ENCODE measurements around the gene ENTPD8.
"Not testable (repeated sequence)": the region's sequence is repeated elsewhere in the genome, so short reads cannot be mapped to it uniquely, and the experiment has no call there.

The ENTPD8 gene

GRCh38 chr9:137475666-137476065, 34.5 kb upstream of the ENTPD8 start:
- no peak for DNase-seq

DNA sequence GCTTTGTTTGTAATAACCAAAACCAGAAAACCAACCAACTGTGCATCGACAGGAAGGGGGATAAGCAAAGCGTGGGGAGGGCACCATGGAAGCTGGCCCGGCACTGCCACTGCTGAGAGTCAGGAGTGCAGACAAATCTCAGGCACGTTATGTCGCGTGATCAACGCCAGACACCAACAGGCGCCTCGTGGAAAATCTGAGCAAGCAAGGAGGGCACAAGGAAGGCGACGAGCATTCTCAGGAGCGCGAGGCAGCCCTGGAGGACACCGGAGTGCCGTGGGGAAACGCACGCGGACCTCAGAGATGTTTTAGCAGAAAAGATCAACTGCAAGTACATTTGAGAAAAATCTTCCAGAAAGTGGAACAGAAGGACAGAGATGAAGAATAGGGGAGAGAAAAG, 33.1 kb upstream of the ENTPD8 start:
- DNase-seq: no peak

- no peak for DNase-seq
Measured at GRCh38 chr9:137470785-137471184, 29.6 kb upstream of the ENTPD8 start.

GRCh38 chr9:137467896-137468295, 26.7 kb upstream of the ENTPD8 start:
- no peak for DNase-seq

GRCh38 chr9:137467161-137467581, 26.0 kb upstream of the ENTPD8 start:
- DNase-seq: no peak

DNA sequence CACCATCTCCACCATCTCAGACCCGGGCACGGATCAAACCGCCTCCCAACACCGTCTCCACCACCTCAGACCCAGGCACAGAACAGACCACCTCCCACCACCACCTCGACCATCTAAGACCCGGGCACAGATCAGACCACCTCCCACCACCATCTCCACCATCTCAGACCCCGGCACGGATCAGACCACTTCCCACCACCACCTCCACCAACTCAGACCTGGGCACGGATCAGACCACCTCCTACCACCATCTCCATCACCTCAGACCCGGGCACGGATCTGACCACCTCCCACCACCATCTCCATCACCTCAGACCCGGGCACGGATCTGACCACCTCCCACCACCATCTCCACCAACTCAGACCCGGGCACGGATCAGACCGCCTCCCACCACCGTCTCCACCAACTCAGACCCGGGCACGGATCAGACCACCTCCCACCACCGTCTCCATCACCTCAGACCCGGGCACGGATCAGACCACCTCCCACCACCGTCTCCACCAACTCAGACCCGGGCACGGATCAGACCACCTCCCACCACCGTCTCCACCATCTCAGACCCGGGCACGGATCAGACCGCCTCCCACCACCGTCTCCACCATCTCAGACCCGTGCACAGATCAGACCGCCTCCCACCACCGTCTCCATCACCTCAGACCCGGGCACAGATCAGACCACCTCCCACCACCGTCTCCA, 25.4 kb upstream of the ENTPD8 start:
- DNase-seq: not testable (repeated sequence)

- DNase-seq: no peak
Measured at GRCh38 chr9:137465720-137466388, 24.7 kb upstream of the ENTPD8 start.

- DNase-seq: no peak
Measured at GRCh38 chr9:137465000-137465719, 24.0 kb upstream of the ENTPD8 start.

DNA sequence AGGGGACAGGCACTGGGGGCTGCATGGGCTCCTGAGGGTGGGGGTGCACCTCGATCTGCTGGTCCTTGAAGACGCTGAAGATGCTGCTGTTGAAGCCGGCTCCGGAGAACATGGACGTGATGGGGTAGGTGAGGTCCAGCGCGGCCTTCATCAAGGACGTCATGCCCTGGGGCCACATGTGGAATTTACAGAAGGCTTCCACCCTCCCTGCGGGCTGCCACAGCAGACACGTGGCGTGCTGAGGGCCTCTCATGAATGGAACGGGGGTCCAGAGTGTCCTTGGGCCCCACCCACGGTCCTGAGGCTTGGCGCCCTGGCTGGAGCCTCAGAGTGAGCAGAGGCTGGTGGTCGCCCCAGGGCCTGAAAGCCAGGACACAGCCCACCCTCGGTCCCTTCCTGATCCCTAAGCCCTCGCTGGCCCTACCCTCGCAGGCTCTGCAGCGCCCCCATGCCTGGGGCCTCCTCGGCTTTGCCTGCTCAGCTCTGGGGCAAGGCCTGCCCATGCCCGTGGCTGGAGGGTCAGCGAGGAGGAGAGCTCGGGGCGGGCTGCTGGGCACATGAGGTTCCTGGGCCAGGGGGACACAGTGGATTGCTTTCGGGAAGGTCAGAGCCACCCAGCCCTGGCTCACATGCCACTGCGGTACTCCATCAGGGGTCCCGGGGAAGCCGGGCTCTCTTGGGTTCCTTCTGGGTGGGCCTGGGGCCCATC, 23.3 kb upstream of the ENTPD8 start:
- DNase-seq: no peak

- no peak for DNase-seq
Measured at GRCh38 chr9:137463931-137464290, 22.8 kb upstream of the ENTPD8 start.

DNA sequence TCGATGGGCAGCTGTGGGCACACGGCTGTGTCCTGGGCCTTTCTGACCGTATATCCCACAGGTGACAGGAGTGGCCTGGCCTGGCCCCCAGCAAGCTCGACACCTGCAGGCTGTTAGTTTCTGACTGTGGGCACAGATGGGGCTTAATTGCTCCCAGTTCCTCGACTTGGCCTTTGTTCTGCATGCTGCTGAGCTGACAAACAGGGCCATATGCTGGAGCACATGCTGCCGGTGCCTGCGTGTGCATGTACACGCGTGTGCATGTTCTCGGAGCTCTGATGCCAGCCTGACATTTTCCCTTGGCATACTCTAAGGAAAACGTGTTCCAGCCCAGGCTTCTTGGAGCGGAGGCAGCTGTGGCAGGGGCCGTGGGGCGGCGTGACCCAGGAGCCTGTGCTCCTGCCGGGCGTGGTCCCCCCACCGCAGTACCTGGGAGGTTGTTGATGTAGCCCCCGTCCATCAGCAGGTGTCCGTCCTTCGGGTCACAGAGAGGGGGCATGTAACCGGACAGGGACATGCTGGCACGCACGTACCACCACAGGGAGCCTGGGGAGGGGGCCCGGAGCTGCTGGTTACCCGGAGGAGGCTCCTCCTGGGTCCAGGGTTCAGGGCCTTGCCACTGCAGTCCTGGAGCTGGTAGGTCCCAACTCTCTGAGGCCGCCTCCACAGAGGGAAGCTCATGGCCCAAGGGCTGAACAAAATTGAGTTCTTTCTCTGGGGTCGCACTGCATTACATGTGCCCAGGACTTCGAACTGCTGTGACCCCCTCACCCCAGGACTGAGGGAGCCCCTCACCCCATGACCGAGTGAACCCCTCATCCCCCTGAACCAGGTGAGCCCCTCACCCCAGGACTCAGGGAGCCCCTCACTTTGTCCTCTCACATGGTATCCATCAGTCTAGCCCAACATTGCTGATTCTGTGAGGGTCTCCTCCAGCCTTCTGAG, 22.1 kb upstream of the ENTPD8 start:
- DNase-seq: no peak

DNA sequence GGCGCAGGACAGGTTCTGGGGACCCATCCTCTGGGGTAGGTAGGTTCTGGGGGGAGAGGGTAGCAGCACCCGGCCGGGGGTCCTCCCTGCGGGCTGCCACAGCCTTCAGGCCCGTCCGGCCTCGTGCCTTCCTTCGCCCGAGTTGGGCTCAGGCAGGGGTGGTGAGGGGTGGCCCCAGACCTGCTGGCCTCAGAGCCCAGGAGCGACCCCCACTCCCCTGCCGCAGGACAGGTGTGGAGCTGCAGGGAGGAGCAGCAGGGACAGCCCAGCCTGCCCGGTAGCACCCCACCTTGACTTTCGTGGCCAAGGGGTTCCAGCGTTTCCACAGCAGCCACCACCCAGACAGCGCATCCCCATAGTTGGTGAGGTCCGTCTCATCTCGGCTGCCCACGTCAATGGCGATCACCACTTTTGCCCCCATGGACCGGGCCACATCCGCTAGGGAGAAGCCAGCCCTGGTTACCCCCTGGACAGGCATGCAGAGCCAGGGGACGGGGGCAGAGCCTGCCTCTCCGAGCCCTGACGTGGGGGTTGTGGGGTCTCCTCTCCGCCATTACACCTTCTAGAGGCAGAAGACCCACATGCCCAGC, 21.3 kb upstream of the ENTPD8 start:
- DNase-seq: no peak

DNA sequence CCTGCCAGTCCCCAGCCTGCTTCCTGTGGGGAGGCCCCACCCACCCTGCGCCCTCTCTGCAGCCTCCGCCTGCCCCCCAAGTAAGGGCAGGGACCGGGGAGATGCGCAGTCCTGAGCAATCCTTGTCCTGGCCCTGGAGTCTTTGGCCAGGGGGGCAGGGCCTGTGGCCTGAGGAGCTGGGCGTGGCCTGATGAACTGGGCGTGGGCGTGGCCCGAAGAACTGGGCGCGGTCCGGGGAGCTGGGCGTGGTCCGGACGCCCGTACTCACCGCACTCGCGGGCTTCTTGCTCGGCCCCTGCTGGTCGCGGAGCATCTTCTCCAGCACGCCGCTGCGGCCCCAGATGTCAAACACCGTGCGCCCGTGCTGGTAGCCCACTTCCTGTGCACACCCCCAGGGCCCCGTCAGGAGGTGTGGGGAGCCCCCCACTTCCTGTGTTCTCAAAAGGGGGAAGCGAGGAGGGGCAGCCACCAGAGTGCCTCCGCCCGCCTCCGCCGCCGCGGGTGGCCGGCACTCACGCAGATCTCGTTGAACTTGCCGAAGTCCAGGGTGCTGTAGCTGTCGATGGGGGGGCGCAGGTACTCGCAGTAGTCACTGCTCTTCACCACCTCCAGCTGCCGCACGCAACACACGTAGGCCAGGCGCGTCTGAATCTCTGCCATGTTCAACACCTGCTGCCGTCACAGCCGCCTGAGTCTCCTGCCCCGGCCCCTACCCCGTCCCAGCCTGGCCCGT, 20.7 kb upstream of the ENTPD8 start:
- DNase-seq: no peak

- DNase-seq: no peak
Measured at GRCh38 chr9:137461316-137461662, 20.1 kb upstream of the ENTPD8 start.

GRCh38 chr9:137460363-137461315, 19.5 kb upstream of the ENTPD8 start:
- DNase-seq: no peak

GRCh38 chr9:137459601-137460362, 18.6 kb upstream of the ENTPD8 start:
- no peak for DNase-seq

- peak; percentile 76 for DNase-seq
Measured at GRCh38 chr9:137459152-137459600, 18.0 kb upstream of the ENTPD8 start, which contains the start of gene NSMF. TSS of gene NSMF (minus strand) at chr9:137459334. CDS start at chr9:137459102, 232 bp downstream.

DNA sequence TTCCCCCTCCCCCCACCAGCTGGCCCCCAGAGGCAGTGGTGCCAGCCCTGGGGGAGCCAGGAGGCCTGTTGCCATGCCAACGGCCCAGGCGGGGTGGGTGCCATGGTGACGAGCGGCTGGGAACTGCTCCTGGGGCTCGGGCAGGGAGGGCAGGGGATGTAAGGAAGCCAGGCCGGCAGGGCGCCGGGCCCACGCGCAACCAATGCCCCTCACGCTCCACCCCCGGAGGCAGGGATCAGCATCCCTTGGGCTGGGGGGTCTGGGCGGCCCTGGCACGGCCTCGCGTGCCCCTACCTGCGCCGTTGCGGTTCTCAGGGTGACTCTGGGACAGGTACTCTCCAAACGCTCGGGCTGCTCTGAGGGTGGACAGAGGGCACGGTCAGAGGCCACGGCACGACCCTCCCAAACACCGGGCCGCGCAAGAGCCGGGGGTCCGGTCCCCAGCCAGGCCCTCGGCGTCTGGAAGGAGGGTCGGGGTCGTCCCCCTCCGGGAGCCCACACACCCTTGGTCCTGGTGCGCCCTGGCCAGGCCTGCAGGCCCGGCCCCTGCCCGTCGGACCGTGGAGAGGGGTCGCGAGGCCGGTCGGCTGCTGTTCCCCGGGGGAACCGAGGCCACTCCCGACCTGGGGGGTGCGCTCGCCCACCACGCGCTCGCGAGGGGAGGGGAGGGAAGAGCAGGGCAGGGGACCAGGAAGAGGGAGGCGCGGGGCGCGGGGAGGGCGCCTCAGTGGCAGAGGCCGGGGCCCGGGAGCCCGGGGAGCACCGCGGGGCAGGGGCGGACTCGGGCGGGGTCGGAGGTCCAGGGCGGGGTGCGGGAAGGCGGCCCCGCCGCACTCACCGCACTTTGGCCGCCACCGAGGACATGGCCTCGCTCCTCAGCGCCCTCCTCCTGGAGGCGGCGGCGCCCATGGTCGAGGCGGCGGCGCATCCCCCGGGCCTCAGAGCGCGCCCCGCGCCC, 17.3 kb upstream of the ENTPD8 start:
- no peak for DNase-seq
